Tibial artery (tissue), 4 donors: ENCODE data around the gene RHCG.
A peak's percentile ranks its signal among the peaks of the same experiment; 100 is the strongest.

Source experiments
- DNase-seq, 2 donors: peaks; one replicate each; pipeline ENCODE4 v3.0.0-alpha.2; 2019
- H3K27ac ChIP-seq, 2 donors: fragments of 200-600 bp; sonication (generic) in 1 of 2; 1 replicate in 1 of 2; 2 replicates in 1 of 2; pipeline ENCODE4 v1.5.1; 2018 to 2019; ENCODE audit warnings: mild to moderate bottlenecking in 1 of 2
- H3K27me3 ChIP-seq, 2 donors: fragments of 200-600 bp; sonication (generic) in 1 of 2; one replicate each; pipeline versions ENCODE4 v1.5.1 to v1.6.0; 2016 to 2019
- H3K36me3 ChIP-seq, 3 donors: fragments of 200-600 bp; sonication (generic) in 2 of 3; one replicate each; pipeline ENCODE4 v1.5.1; 2016 to 2019; ENCODE audit warnings: mild to moderate bottlenecking in 2 of 3
- H3K4me1 ChIP-seq, 4 donors: fragments of 200-600 bp; sonication (generic) in 2 of 4; 1 replicate in 3 of 4; 2 replicates in 1 of 4; pipeline ENCODE4 v1.5.1; 2016 to 2019
- H3K4me3 ChIP-seq, 2 donors: fragments of 200-600 bp; sonication (generic) in 1 of 2; 1 replicate in 1 of 2; 2 replicates in 1 of 2; pipeline ENCODE4 v1.5.1; 2018 to 2019; ENCODE audit warnings: mild to moderate bottlenecking in 2 of 2
- H3K9me3 ChIP-seq, 3 donors: fragments of 200-600 bp; sonication (generic) in 1 of 3; one replicate each; pipeline ENCODE4 v1.5.1; 2016 to 2019
- CTCF ChIP-seq, 2 experiments: fragments of 200-600 bp in 1 of 2; fragments of 450-650 bp in 1 of 2; IDR thresholded peaks; one replicate each; pipeline ENCODE4 v1.5.1; 2017 to 2019; ENCODE audit warnings: antibody characterized with exemption in 2 of 2, mild to moderate bottlenecking in 1 of 2, moderate library complexity in 1 of 2
- intact Hi-C: fragments of 100-400 bp; cut with DNase I; formaldehyde crosslinking; loops from one replicate; pipeline ENCODE4 v1.15.0; 2023; ENCODE audit warnings: low total_unique reads

RHCG gene

DNA sequence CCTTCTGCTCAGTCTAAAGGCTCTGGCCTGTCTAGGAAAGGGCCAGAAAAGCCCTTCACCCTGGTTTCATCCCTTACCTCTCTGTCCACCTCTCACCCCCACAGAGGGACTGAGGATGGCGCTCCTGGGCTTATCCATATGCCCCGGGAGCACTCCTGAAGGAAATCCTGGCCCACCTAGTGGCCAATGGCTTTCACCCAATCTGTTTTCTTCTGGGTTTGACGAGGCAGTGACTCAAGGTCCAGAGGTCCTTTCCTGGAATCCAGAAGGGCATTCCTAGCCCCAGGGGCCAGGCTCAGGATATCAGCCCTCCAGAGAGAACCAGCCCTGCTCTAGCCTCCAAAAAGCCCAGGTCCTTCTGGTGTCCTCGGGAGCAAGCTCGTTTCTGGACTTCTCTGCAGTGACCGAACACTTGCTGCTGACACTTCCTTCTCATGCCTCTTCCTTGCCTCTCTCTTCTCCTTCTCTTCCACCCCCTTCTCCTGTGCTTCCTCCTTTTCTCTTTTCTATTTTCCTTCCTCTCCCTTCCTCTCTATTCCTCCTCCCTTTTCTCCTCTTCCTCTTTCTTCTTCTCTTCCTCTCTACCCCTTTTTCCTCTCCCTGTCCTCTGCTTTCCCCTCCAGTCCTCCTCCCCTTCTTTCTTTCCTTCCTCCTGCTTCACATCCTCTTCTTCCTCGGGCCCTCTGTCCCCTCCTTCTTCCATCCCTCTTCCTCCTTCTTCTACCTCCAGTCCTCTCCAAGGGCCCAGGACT, 59.6 kb downstream of the RHCG start:
- no peak for DNase-seq
- Histone ChIP-seq H3K9me3 (no peaks in the 10 kb centered on the region), H3K4me1 (no peaks in the 10 kb centered on the region), H3K4me3 (no peak overlapping the region), H3K27me3 (peaks cover 0 to 74% of the 10 kb centered on the region in 2 donors), H3K27ac (no peak overlapping the region), H3K36me3 (no peaks in the 10 kb centered on the region)
- TF ChIP-seq CTCF (IDR thresholded peaks at IDR 0.05), result no peak
- intact Hi-C loops, result no loop called here

DNA sequence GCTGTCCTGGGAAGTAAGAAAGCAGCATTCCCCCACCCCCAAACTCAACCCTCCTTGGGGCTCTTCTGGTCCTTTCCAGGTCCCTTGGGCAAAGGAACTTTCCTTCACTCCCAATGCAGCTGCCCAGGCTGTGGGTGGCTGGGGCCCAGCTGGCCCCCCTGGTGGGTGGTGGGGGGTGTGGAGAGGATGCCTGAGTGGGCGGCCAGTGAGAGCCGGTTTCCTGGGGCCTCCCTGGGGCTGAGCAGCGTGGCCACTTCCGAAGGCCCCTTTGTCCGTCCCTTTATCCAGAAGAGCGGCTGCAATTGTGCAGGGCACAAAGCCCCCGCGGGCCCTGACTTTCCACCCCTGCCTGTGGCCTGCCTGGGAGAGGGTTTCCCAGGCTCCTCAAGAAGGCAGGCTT, 61.0 kb downstream of the RHCG start:
- no peak overlapping the region for H3K4me3 ChIP-seq
- H3K4me1 ChIP-seq, result peaks cover 0 to 7% (median 3%) of the 10 kb centered on the region in 4 donors
- no peak for DNase-seq
- no peak for TF ChIP-seq CTCF (IDR thresholded peaks at IDR 0.05)
- intact Hi-C loops, result no loop called here
- H3K9me3 ChIP-seq, result no peaks in the 10 kb centered on the region
- no peak overlapping the region for H3K27ac ChIP-seq
- no peaks in the 10 kb centered on the region for H3K36me3 ChIP-seq
- H3K27me3 ChIP-seq, result peaks cover 0 to 63% of the 10 kb centered on the region in 2 donors

GRCh38 chr15:89433686-89434085, 62.7 kb downstream of the RHCG start:
- intact Hi-C loops, result no loop called here
- Histone ChIP-seq H3K27me3 (peaks cover 0 to 51% of the 10 kb centered on the region in 2 donors), H3K4me3 (no peak overlapping the region), H3K9me3 (no peaks in the 10 kb centered on the region), H3K27ac (no peak overlapping the region), H3K36me3 (no peaks in the 10 kb centered on the region), H3K4me1 (peaks cover 0 to 11% (median 4%) of the 10 kb centered on the region in 4 donors)
- no peak for DNase-seq
- TF ChIP-seq CTCF (IDR thresholded peaks at IDR 0.05), result no peak

DNA sequence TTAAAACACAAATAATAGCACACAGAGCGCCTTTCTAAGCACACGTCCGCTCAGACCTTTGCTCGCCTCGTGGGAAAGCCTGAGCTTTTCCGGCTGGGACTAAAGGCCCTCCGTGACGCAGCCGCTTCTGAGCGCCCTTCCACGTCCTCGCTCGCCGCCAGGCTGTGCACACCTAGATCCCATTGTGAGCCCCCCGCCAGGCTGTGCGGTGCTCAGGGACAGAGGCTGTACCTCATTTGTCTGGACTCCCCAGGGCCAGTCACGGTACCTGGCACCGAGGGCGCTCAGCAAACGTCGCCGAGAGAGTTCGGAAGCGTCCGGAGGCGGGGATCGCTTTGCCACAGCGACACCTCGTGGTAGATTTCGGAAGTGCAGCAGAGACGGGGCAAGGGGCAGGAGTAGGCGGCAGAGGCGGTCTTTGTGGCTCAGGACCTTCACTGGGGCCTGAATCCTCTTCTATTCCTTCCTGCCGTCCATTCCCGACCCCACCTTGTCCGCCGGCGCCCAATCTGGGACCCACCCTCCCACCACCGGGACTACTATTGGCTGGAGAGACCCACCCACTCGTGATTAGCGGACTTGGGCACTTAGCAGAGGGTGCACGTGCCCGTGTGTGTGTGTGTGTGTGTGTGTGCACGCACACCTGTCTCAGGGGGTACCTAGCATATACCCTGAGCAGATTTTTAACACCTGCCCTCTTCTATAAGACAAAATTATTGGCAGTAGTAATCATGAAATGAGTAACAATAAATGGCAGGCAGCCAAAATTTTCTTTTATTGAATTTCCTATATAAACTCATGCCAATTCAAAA, 65.6 kb downstream of the RHCG start:
- Histone ChIP-seq H3K36me3 (no peaks in the 10 kb centered on the region), H3K27ac (no peak overlapping the region), H3K4me3 (peak overlapping the region; percentile 37 to 43), H3K4me1 (peaks cover 0 to 11% (median 4%) of the 10 kb centered on the region in 4 donors), H3K9me3 (no peaks in the 10 kb centered on the region), H3K27me3 (peaks cover 0 to 40% of the 10 kb centered on the region in 2 donors)
- intact Hi-C loops, result no loop called here
- peak; percentile 96 to 97 for TF ChIP-seq CTCF (IDR thresholded peaks at IDR 0.05)
- peak; percentile 76 to 87 for DNase-seq

GRCh38 chr15:89429986-89430385, 66.4 kb downstream of the RHCG start:
- H3K36me3 ChIP-seq, result no peaks in the 10 kb centered on the region
- peaks cover 0 to 38% of the 10 kb centered on the region in 2 donors for H3K27me3 ChIP-seq
- no peak overlapping the region for H3K4me3 ChIP-seq
- peaks cover 0 to 11% (median 4%) of the 10 kb centered on the region in 4 donors for H3K4me1 ChIP-seq
- no peak for DNase-seq
- intact Hi-C loops, result loop anchor here (2.0 kb wide), 1 partner anchor 71 kb away; no protein-coding TSS in a partner anchor
- no peak for TF ChIP-seq CTCF (IDR thresholded peaks at IDR 0.05)
- no peak overlapping the region for H3K27ac ChIP-seq
- no peaks in the 10 kb centered on the region for H3K9me3 ChIP-seq
